Naive thymus-derived CD4-positive, alpha-beta T cell (primary cell): ENCODE measurements around the gene MRLN. TPM values are rescaled to one million over a fixed set of nuclear protein-coding genes. Genes with fewer than 3 reads are reported as not detected.

ENCODE experiments used
- polyA plus RNA-seq, 2 donors: library from polyadenylated mRNA; unstranded; fragments of 300-500 nt; fragmentation: Illumina TruSeq; gene quantifications; one replicate each; pipeline ENCODE4 v1.2.3, GENCODE V29; 2021
- total RNA-seq, 6 experiments: library from RNA in 5 of 6; stranded (reverse) in 5 of 6; gene quantifications; 1 replicate in 5 of 6; 2 replicates in 1 of 6; pipeline ENCODE4 v1.2.3 and lab custom pipeline; 2021 to 2026

MRLN gene
- total and polyA plus RNA-seq, 7 experiments from 2014 or later, result not detected

Other genes with a start within 250 kb of the MRLN start
- 1 to 10 TPM in 1 of 5 experiments, not detected in 4; 1.5 TPM for gene SLC16A9, start 43.6 kb downstream of the MRLN start, total RNA-seq
- not detected for gene SLC16A9, start 43.6 kb downstream of the MRLN start, polyA plus RNA-seq
- gene CCDC6, start 153.1 kb upstream of the MRLN start, total RNA-seq, result 10 to 100 TPM; 19.7 to 34.3 (median 21.4) TPM
- 1 to 10 TPM; 4.2 TPM for gene CCDC6, start 153.1 kb upstream of the MRLN start, polyA plus RNA-seq